Mononuclear cell (primary cell): ENCODE measurements around the gene ASB15. TPM values are rescaled to one million over a fixed set of nuclear protein-coding genes. Genes with fewer than 3 reads are reported as not detected.
A peak's percentile ranks its signal among the peaks of the same experiment; 100 is the strongest.
"Not testable (repeated sequence)": the region's sequence is repeated elsewhere in the genome, so short reads cannot be mapped to it uniquely, and the experiment has no call there.

Experiments
- H3K27me3 ChIP-seq: 2 replicates; pipeline ENCODE4 v1.6.0; 2011; ENCODE audit warnings: low read length, control low read depth; ENCODE audit not compliant: insufficient read depth
- H3K4me1 ChIP-seq: 2 replicates; pipeline ENCODE4 v1.5.1; 2011; ENCODE audit warnings: mild to moderate bottlenecking, low read length, control low read depth; ENCODE audit not compliant: insufficient read depth
- H3K4me3 ChIP-seq: 2 replicates; pipeline ENCODE4 v1.5.1; 2011; ENCODE audit warnings: mild to moderate bottlenecking, low read length, moderate library complexity
- H3K9me3 ChIP-seq: 2 replicates; pipeline ENCODE4 v1.5.1; 2011; ENCODE audit warnings: low read depth, mild to moderate bottlenecking, control low read depth, low read length
- total RNA-seq: library from RNA; depleted of rRNA; stranded (reverse); fragments of >200 nt; gene quantifications from one replicate; pipeline ENCODE4 v1.2.3, GENCODE V29; 2012

Gene ASB15
- not detected for total RNA-seq

- Histone ChIP-seq H3K4me3 (no peak within 1 kb of the TSS), H3K9me3 (no peaks in the 10 kb centered on the region), H3K27me3 (no peaks in the 10 kb centered on the region), H3K4me1 (no peaks in the 10 kb centered on the region)
These were observed at the start of gene ASB15 for GRCh38 chr7:123601530-123601929. Gene ASB15 (plus strand): TSS chr7:123601821. CDS start chr7:123614503, 12,682 bp downstream.

- H3K4me1 ChIP-seq = peaks cover 16% of the 10 kb centered on the region
- not testable (repeated sequence) for H3K27me3 ChIP-seq, H3K9me3 ChIP-seq, H3K4me3 ChIP-seq
These were observed 49.5 kb upstream of the ASB15 start for GRCh38 chr7:123552134-123552533.

- H3K9me3 ChIP-seq = no peaks in the 10 kb centered on the region
- H3K4me1 ChIP-seq = peaks cover 17% of the 10 kb centered on the region
These were observed 49.0 kb upstream of the ASB15 start for GRCh38 chr7:123552641-123553040.

DNA sequence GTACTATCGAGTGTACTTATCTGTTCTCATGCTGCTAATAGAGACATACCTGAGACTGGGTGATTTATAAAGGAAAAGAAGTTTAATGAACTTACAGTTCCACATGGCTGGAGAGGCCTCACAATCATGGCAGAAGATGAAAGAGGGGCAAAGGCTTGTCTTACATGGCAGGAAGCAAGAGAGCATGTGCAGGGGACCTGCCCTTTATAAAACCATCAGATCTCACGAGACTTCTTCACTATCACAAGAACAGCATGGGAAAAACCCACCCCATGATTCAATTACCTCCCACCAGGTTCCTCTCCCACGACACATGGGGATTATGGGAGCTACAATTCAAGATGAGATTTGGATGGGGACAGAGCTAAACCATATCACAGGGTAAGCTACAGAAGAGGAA lies 48.5 kb upstream of the ASB15 start:
- no peaks in the 10 kb centered on the region for H3K27me3 ChIP-seq
- H3K9me3 ChIP-seq = no peaks in the 10 kb centered on the region
- peaks cover 17% of the 10 kb centered on the region for H3K4me1 ChIP-seq
- no peak overlapping the region for H3K4me3 ChIP-seq

More at GRCh38 chr7:123552641-123553040, 49.0 kb upstream of the ASB15 start:
- Histone ChIP-seq H3K4me3 (no peak overlapping the region), H3K27me3 (no peaks in the 10 kb centered on the region)

GRCh38 chr7:123555484-123555883 lies 46.1 kb upstream of the ASB15 start:
- no peak overlapping the region for H3K4me3 ChIP-seq
- no peaks in the 10 kb centered on the region for H3K9me3 ChIP-seq
- peaks cover 17% of the 10 kb centered on the region for H3K4me1 ChIP-seq
- H3K27me3 ChIP-seq = no peaks in the 10 kb centered on the region

DNA sequence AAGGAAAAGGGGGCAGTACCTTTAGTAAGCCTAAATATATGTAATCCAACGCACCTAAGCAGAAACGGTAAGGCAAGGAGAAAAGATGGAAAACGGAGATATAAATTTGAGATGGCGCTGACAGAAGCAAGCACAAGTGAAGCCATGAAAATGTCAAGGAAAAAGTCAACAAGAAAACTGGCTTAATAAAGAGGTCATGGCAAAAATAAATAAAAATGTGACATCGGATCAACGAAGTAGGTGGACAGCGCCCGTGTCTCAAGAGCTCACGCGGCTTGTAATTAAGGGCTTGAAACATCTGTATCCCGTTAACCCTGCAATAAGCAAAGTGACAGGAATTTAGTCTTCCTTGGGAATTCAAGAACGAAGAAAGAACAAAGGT lies 44.6 kb upstream of the ASB15 start:
- H3K4me3 ChIP-seq = peak overlapping the region; percentile 87
- peaks cover 17% of the 10 kb centered on the region for H3K4me1 ChIP-seq
- no peaks in the 10 kb centered on the region for H3K27me3 ChIP-seq
- H3K9me3 ChIP-seq = no peaks in the 10 kb centered on the region

DNA sequence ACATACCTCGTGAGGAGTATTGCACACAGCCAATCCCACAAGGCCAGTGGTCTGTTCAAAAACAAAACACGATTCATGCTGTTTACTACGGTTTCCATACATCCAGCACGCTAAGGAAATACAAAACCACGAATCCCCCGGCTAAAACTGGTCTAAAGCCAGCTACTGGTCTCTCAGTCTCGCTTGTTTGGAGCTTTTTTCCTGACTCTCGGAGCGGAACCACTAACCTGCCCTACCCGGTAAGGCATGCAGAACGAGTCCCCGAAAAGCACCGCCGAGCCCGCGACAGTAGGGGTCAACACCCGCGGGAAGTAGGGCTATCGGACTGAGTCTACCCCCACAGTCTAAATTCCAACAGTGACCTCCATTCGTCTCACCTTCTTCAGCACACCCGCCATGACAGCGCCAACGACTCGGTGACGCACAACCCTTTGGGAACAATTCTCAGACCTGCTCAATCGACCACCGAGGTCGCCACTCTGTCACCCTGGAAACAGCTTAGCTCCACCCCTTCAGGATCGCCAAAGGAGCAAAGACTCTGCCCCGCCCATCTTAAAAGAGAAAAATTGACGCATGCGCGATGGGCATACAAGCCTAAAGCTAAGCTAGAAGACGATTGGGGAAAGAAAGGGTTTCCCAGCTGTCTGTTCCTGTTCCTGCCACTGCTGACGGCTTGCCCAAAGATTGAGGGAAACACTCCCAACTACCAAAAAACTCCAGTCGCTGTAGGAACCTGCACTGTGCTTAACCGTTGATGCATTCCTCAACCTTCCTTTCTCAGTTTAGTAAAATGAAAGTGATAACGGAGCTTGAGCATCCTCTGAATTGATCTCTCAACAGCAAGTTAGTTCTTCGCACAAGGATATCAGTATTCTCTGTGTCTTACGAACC lies 44.0 kb upstream of the ASB15 start, which contains the start of gene NDUFA5:
Gene NDUFA5, minus strand, starts transcription at position 421 of the 891 bp plus-strand sequence. Its CDS starts 23 bp downstream, at position 398.
- peak within 1 kb of the TSS; percentile 87 for H3K4me3 ChIP-seq
- no peaks in the 10 kb centered on the region for H3K27me3 ChIP-seq
- H3K9me3 ChIP-seq = no peaks in the 10 kb centered on the region
- peaks cover 17% of the 10 kb centered on the region for H3K4me1 ChIP-seq

GRCh38 chr7:123558289-123558874 lies 43.2 kb upstream of the ASB15 start:
- H3K4me3 ChIP-seq = peak overlapping the region; percentile 87
- peaks cover 17% of the 10 kb centered on the region for H3K4me1 ChIP-seq
- no peaks in the 10 kb centered on the region for H3K27me3 ChIP-seq
- no peaks in the 10 kb centered on the region for H3K9me3 ChIP-seq

- Histone ChIP-seq H3K4me3 (no peak overlapping the region), H3K27me3 (no peaks in the 10 kb centered on the region), H3K4me1 (peaks cover under 1% of the 10 kb centered on the region), H3K9me3 (no peaks in the 10 kb centered on the region)
These were observed 39.5 kb upstream of the ASB15 start for GRCh38 chr7:123562121-123562520.

- H3K27me3 ChIP-seq = no peaks in the 10 kb centered on the region
- no peaks in the 10 kb centered on the region for H3K9me3 ChIP-seq
- H3K4me1 ChIP-seq = no peaks in the 10 kb centered on the region
- no peak overlapping the region for H3K4me3 ChIP-seq
These were observed 32.1 kb upstream of the ASB15 start for GRCh38 chr7:123569352-123570010.

GRCh38 chr7:123570390-123571182 lies 31.0 kb upstream of the ASB15 start:
- H3K4me1 ChIP-seq = no peaks in the 10 kb centered on the region
- H3K27me3 ChIP-seq = peaks cover 5% of the 10 kb centered on the region
- H3K9me3 ChIP-seq = no peaks in the 10 kb centered on the region
- no peak overlapping the region for H3K4me3 ChIP-seq

DNA sequence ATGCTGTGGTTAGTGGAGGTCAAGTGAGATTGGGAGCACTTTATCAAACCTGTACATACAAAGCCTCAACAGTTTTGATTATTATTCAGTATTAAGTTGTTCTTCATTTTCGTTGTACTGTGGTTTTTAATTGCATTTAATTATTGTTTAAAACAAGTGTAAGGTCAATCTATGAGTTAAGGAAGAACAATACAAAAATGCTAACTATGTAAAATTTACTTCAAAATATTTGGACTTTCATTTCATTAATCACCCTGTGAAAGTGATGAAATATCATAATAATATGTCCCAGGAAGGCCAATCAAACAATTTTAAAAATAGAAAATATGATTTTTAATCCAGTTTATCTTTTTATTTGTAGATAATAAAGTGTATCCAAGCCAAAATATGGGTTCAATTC lies 30.4 kb upstream of the ASB15 start:
- no peak overlapping the region for H3K4me3 ChIP-seq
- no peaks in the 10 kb centered on the region for H3K4me1 ChIP-seq
- no peaks in the 10 kb centered on the region for H3K9me3 ChIP-seq
- peaks cover 6% of the 10 kb centered on the region for H3K27me3 ChIP-seq

DNA sequence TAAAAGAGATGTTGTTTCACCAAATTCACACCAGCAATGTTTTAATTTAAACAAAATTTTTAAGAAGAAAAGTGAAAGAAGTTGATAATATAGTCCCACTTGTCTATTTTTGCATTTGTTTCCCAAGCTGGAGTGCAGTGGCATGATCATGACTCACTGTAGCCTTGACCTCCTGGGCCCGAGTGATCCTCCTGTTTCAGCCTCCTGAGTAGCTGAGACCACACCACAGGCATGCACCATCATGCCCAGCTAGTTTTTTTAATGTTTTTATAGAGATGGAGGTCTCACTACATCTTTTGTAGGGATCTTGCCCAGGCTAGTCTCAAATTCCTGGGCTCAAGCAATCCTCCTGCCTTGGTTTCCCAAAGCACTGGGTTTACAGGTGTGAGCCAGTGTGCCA lies 29.9 kb upstream of the ASB15 start:
- H3K4me3 ChIP-seq = no peak overlapping the region
- peaks cover 10% of the 10 kb centered on the region for H3K27me3 ChIP-seq
- no peaks in the 10 kb centered on the region for H3K9me3 ChIP-seq
- no peaks in the 10 kb centered on the region for H3K4me1 ChIP-seq

DNA sequence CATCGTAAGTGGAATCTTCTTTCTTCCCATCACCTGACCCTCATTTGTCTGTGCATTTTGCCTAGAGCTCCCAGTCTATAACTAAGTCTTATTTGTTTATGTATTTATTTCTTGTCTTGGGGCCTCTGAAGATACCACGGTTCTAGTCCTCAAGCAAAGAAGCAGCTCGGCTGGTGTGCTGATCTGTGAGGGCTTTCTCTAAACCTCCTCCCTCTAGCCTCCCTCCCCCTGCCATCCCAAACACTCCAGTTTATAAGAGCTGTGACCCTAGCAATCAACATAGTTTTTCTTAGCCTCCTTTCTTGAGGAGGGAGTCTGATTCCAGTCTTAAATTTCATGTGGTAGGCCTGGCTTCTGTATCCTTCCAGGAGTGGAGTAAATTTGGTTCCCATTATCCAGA lies 28.3 kb upstream of the ASB15 start:
- no peaks in the 10 kb centered on the region for H3K4me1 ChIP-seq
- H3K9me3 ChIP-seq = no peaks in the 10 kb centered on the region
- H3K4me3 ChIP-seq = no peak overlapping the region
- H3K27me3 ChIP-seq = peaks cover 18% of the 10 kb centered on the region
